NK-92 (cell line): ENCODE data around the gene CHST3.
"Not testable (repeated sequence)": the region's sequence is repeated elsewhere in the genome, so short reads cannot be mapped to it uniquely, and the experiment has no call there.

Experiments
- DNase-seq: peaks from one replicate; lab custom pipeline; 2025; ENCODE audit not compliant: unreplicated experiment; lab: John Stamatoyannopoulos, UW

CHST3 gene

DNA sequence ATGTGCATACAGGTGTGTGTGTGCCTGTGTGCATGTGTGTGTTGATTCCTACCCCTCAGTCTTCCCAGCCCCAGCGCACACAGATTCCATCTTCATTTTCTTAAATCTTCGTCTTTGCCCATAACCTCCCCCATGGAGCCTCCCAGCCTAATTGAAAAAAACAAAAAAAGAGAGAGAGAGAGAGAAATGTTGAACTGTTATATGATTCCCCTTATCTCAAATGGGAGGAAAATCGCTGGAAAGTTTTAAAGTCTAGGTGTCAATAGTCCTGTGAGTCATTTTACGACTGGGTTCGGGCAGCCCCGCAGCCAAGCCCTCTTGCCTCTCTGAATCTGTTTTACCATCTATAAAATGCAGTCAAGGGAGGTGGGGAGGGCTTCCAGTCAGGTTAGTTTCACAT is 63.3 kb downstream of the CHST3 start:
- DNase-seq = no peak

DNA sequence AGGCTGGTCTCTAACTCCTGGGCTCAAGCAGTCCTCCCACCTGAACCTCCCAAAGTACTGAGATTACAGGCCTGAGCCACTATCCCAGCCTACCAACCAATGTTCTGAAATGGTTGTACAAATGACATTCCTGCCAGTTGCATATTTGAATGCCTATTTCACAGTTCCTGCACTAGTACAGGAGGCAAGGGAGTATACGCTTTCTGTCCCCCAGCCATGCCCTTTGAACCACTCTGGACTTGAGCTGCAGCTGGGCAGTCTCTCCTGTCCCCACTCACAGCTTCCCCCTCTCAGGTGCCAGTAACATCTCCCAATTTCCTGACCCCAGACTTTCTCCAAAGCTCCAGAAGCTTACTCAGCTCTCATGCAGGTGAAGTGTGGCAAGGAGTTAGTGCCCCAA is 65.2 kb downstream of the CHST3 start:
- no peak for DNase-seq

DNA sequence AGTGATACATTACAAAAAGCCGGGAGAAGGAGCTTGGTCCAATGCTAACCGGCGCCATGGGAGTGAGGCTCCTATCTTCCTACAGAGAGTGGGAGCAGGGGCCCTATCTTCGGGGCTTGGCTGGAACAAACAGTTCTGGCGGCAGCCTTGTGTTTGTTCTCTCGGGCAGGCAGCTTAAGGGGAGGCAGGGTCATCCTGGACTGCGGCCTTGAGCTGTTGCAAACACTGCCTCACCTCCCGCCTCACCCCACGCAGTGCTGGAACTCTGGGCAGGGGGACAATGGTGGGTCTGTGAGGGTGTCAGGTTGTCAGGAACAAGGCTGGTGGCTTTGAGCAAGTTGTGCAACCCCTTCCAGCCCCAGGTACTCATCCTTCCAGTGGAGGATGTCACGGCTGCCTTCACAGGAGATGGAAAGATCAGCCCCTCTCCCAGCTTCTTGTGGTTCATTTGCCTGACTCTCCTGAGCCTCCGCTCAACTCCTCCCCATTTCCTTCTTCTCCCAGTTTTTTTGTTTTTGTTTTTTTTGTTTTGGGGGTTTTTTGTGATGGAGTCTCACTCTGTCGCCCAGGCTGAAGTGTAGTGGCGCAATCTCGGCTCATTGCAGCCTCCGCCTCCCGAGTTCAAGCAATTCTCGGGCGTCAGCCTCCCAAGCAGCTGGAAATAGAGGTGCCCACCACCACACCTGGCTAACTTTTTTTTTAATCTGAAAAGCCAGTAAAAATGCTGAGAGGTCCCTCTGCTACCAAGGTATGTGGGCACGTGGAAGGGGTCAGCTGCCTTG is 66.8 kb downstream of the CHST3 start:
- no peak for DNase-seq

DNA sequence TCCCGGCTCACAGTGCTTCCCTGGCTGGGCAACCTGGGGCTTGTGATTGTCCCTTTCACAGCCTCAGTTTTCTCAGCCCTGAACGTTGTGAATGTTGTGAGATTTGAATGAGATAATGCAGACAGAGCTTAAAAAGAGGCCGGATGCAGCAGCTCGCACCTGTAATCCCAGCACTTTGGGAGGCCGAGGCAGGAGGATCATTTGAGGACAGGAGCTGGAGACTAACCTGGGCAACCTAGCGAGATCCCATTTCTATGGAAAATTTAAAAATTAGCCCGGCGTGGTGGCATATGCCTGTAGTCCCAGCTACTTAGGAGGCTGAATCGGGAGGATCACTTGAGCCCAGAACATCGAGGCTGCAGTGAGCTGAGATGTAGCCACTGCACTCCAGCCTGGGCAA is 67.5 kb downstream of the CHST3 start:
- DNase-seq = no peak

DNA sequence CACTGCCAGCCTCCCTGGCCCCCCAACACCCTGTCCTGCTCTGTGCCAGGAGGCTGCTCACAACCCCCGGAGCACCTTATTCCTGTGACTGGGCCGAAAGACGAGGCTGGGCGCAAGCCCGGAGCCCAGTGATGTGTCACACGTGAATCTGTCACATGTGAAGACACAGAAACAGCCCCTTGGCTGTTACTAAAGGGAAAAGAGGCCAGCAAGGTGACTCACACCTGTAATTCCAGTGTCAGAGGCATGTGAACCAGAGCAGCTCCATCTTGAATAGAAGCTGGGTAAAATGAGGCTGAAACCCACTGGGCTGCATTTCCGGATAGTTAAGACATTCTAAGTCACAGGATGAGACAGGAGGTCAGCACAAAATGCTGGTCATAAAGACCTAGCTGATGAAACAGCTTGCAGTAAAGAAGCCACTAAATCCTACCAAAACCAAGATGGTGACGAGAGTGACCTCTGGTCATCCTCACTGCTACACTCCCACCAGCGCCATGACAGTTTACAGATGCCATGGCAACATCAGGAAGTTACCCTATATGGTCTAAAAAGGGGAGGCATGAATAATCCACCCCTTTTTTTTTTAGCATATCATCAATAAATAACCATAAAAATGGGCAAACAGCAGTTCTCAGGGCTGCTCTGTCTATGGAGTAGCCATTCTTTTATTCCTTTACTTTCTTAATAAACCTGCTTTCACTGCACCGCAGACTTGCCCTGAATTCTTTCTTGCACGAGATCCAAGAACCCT is 68.4 kb downstream of the CHST3 start:
- not testable (repeated sequence) for DNase-seq

DNA sequence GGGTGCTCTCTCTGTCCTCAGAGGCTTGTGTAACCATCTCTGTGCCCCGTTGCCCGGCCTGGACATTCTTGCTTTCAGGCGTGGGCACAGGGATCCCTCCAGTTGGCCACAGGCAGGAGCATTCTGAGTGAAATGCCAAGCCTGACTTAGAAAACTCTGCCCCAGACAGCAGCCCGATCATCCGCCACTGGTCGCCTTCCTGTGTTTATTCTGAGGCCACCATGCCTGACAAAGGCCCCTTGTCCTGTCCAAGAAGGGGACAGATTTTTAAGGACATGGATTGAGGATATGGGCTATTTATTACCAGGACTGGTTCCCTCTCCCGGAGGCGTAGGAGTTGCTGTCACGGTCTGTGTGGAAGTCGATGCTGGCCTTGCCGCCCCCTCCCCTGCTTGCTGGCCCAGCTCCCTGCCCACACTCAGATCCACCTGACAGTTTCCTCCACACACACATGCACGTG is 69.9 kb downstream of the CHST3 start:
- DNase-seq = no peak

DNA sequence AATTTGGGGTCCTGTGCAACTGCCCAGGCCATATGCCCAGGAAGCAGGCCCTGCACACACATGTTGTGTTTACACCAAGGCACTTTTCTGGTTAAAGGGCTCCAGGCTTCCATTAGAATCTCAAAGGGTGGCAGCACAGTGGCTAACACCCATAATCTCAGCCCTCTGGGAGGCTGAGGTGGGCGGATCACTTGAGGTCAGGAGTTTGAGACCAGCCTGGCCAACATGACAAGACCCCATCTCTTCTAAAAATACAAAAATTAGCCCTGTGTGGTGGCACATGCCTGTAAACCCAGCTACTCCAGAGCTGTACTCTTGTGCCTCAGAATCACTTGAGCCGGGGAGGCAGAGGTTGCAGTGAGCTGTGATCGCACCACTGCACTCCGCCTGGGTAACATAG is 70.6 kb downstream of the CHST3 start:
- no peak for DNase-seq

DNA sequence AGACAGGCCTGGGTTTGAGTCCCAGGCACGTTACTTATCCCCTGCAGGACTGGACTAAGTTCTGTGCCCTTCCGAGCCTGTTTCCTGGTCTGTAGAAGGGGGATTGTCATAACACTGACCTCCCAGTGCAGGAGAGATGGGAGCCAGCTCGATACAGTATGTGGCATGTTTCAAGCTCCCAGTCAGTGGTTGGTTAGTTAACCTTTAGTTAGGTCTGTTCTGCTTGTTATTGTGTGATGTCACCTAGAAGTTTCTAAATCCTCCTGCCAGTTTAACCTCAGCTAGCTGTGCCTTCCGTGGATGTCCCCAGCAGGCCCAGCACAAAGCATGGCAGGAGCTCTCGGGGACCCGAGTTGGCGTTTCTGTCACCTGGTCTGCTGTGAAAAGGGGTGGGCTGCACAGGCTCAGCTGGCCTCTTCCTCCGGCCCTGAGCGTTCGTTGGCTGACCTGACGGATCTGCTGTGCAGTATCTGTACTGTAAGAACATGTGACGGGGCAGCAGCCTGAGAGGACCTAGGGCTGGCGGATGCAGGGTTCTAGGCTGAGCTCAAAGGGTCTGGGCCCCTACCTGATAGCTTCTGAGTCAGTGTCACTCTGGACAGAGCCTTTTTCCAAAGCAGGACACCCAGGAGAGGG is 71.2 kb downstream of the CHST3 start:
- no peak for DNase-seq

DNA sequence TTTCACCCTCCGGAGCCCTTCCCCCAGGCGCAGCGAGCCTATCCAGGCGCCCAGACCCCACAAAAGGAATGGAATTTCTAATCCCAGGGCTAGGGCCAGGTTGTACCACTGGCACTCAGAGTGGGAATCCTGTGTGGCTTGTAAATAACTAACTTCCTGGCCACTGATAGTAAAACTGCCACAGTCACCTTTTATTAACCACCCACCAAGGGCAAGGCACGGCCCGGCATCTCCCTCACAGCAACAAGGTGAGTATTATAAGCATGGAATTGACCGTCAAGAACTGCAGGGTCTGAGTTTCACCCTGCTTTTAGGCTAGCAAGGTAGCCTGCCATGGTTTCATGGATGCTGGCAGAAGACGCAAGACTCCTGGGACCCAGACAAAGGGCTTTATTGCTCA is 73.1 kb downstream of the CHST3 start:
- DNase-seq = no peak

GRCh38 chr10:72037811-72038210 is 73.6 kb downstream of the CHST3 start:
- no peak for DNase-seq

GRCh38 chr10:72038458-72039001 is 74.3 kb downstream of the CHST3 start:
- DNase-seq = no peak

DNA sequence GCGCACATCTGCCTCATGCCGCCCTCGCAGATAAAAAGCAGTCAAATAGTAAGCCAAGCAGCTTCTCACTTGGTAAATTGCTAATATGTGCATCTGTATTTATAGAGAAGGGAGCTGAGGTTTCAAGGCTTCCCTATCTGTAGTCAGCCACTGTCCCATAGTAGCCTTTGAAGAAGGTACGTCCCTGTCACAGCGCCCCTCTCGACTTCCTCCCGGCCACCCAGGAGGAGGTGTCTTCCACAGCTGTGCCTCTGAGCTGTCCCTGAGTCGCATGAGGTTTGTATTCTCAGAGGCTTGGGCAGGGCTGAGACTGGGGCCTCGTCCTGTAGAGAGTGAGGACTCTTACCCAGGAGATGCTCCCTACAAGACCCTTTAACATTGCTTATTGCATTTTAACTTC is 75.2 kb downstream of the CHST3 start:
- DNase-seq = no peak

DNA sequence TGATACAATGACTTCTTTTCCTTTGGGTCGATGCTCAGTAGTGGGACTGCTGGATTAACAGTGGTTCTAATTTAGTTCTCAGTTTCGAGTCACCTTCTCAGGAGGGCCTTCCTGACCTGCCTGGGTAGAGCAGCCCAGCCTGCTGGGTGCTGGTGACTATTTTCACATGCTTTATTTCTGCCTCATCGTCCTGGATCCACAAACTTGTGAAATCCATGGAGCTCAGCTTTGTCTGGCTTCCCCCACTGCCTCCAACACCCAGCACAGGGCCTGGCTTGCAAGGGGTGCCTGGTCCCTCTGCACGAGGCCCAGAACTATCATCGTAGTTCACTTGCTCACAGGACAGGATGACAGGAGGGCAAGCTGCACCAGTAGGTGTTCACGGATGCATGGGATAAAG is 77.3 kb downstream of the CHST3 start:
- no peak for DNase-seq

DNA sequence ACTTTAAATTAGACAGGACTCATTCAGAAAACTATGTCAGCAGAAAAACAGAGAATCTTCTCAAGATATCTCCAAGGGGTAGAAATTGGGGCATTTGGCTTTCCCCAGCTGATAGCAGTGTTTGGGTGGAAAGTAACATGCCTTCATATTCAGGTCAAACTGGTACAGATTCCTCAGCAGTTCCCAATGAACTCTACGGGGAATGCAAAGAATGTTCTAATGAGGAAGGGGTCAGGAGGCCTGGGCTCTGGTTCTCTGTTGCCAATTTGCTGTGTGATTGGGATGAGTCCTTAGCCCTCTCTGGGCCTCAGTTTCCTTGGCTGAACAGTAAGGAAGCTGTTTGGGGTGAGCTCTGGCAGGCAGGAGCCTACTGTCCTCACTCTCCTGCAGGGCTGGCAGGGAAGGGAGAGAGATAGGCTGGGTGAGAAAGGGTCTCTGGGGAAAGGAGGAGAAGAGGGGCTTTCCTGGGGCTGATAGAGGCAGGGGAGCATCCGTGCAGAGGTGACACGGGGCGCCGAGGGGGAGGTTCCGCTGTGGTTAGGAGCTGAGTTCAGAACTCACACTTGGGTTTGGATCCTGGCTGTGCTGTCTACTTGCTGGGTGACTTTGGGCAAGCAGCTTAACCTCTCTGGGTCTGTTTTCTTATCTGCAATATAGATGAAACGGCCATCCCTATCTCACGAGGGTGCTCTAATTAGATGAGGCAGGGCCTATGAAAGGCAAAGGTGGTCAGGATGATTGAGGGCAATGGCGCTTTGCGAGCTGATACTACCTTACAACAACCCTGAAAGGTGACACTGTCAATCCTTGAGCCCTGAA is 79.0 kb downstream of the CHST3 start:
- DNase-seq = no peak

DNA sequence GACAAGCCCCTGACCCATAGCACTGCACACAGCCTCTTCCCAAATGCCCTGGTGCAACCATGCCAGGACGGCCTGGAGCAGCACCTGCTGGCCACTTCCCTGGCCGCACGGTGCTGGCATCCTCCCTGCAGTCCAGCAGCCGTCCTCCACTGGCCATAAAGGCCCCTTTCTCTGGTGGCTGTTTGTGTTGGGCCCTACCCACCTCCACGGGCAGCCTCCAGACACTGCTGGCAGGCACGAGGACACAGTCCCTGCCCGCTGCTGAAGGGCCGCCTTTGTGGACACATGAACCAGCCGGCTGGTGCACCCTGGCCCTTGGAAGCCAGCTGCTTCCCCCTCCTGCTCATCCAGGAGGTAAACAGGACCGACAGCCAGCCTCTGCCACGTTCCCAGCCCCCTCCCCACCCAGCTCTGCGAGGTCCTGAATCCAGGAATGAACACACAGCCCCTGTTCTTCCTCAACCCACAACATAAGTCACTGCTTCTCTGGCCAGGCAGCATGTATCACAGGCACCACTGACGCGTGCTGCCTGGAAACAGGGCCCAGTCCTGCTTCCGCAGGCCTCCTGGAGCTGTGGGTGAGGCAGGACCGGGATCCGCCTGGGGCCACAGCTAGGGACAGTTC is 80.3 kb downstream of the CHST3 start:
- no peak for DNase-seq

DNA sequence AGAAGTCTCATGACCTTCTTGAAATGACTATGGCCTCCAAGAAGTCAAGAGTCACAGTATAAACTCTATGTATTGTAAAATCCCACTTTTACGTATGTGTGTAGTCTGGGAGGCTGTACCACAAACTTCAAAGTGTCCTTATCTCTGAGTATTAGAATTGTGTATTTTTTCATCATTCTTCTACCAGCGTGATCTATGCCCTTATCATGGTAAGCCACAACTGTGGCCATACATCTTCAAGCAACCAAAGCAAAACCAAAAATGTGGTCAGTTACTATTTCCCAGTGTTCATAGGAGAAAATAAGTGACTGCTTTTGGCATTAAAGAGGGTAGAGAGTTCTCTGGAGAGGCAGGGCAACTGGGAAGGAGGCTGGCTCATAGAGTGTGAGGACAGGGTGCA is 81.4 kb downstream of the CHST3 start:
- DNase-seq = no peak

DNA sequence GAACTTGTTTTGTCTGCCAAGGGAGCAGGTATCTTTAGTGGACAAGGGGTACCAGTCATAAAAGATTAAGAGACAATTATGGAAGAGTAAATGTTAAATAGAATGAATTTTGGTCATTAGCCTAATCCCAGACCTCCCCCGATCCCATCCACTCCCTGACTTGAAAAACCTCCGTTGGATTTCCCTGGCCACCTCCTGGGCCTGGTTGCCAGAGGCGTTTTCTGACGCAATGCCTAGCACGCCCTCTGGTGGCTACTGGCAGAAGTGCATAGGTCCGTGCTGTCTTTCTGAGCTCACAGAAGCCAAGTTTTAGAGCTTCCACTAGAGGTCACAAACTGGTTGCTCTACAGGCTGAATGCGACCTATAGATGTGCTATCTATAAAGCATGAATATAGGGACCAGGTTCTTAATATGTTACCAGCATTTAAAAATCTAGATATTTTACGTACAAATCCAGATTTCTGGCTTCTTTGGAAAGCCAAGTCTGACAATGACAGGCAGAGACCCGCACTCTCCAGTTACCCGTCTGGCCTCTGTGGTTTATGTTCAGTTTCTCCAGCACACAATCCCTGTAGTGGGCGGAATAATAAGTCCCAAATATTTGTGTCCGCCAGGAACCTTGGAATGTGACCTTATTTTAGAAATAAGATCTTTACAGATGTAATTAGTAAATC is 84.4 kb downstream of the CHST3 start:
- DNase-seq = peak; percentile 28

DNA sequence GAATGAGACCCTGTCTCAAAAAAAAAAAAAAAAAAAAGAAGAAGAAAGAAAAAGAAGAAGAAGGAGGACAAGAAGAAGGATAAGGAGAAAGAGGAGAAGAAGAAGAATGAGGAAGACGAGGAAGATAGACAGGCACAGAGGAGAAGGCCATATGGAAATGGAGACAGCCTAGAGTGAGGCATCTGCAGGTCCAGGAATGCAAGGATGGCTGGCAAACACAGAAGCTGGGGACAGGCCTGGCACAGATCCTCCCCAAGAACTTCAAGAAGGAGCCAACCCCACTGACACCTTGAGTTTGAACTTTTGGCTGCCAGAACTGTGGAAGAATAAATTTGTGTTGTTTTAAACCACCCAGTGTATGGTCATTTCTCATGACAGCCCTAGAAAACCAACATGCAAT is 85.3 kb downstream of the CHST3 start:
- no peak for DNase-seq

DNA sequence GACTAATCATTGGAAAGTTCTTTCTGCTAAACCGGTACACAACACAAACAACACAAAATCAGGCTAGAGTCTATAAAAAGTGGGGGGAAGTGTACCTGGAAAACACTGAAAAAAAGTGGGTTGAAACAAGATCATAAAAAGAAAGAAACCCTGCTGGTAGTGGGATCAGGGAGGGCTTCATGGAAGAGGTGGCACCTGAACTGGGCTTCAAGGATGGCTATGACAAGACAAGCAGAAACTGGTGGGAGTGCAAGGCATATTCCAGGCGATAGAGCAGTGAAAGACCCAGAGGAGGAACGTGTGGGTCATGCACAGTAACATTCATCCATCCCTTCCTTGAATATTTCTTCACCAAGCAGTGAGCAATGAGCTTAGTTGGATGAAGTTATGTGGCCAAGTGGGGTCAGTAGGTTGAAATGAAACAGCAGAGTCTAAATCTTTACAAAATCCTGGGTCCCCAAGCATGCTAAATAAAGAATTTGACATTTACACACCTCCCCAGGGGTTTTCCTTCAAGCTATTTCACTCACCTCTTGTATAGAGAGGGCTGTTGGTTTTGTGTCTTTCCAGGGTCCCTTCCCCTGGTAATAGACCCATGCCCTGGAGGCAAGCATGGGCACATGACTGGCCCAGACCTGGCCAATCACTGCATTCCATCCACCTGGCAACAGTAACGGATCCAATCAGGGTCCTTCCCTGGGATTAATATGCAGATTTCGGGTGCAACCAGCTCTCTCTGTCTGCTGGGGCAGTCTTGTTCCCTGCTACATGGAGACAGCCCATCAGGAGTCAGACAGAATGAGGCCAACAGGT is 86.0 kb downstream of the CHST3 start:
- no peak for DNase-seq
